ENCODE results near the gene CTNNA1. TPM values are rescaled to one million over a fixed set of nuclear protein-coding genes. Genes with fewer than 3 reads are reported as not detected.

The CTNNA1 gene
- total and polyA plus RNA-seq, 9 of the 15 experiments (the other 6 are each of a cell fraction or from before 2014, with no cell fraction given), result 29.6 to 117 (median 89.1) TPM

DNA sequence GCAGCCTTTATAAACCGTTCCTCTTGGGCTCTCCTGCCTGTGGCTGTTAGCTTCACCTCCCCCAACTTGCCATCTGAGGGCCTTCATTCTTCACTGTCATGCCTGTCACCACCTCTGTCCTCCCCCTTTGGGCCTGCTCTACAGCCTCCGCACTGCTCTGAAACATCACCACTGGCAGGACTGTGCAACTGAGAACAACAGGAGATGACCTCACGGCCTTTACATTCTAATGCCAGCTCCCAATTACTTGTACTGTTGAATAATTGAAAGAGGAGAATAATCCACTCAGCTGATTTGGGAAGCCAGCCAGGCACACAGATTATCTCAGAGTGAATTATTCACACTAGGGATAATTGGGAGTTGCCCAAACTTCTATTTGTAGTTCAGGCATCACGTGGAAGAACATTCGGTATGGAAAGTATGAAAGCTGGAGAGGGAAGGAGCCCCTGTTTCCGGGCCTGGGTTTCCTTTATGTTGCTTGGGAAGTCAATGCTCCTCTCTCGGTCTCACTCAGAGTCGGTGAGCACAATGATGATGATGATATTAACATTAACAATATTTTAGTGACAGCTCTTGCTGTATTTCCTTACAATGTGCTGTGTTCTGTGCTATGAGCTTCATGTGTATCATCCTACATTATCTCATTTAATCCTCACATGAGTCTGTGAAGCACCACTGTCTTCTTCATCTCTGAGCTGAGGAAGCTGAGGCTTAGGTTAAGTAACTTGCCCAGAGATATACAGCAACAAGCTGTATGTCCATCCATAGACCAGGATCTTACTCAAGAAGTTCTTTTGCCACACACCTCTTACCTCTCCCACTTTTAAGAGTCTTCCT, 221.2 kb downstream of the CTNNA1 start (continued):
- TF ChIP-seq EP400 (IDR thresholded peaks at IDR 0.05), result no peak
- TF ChIP-seq FOXJ3 (CRISPR knock-in tag; IDR thresholded peaks at IDR 0.05), result no peak
- no peak for TF ChIP-seq EZH2 (IDR thresholded peaks at IDR 0.05; ENCODE audit: borderline replicate concordance, low read depth, low read length)
- TF ChIP-seq POLR2AphosphoS5 (IDR thresholded peaks at IDR 0.05; ENCODE audit: control insufficient read depth, insufficient read depth, low read depth, low read length), result no peak
- TF ChIP-seq FOXO4 (CRISPR knock-in tag; IDR thresholded peaks at IDR 0.05), result no peak
- peak; percentile 93 for TF ChIP-seq VEZF1 (CRISPR knock-in tag; IDR thresholded peaks at IDR 0.05)
- TF ChIP-seq SAFB (IDR thresholded peaks at IDR 0.05; ENCODE audit: borderline replicate concordance, low read depth, low read length), result no peak
- TF ChIP-seq THAP7 (CRISPR knock-in tag; IDR thresholded peaks at IDR 0.05), result no peak
- no peak for TF ChIP-seq RBM25 (IDR thresholded peaks at IDR 0.05; ENCODE audit: low read depth, low read length, severe bottlenecking)
- TF ChIP-seq ZMIZ1 (IDR thresholded peaks at IDR 0.05; ENCODE audit: low read depth in 2 of 2, low read length in 2 of 2), result no peak
- TF ChIP-seq BHLHE40 (IDR thresholded peaks at IDR 0.05; ENCODE audit: low read length), result peak; percentile 48; the same call in 1 of the 2 replicates
- peak; percentile 76 for TF ChIP-seq ETV1 (tag; conservative IDR thresholded peaks at IDR 0.05; ENCODE audit: low read depth)
- TF ChIP-seq, protein P1, sequence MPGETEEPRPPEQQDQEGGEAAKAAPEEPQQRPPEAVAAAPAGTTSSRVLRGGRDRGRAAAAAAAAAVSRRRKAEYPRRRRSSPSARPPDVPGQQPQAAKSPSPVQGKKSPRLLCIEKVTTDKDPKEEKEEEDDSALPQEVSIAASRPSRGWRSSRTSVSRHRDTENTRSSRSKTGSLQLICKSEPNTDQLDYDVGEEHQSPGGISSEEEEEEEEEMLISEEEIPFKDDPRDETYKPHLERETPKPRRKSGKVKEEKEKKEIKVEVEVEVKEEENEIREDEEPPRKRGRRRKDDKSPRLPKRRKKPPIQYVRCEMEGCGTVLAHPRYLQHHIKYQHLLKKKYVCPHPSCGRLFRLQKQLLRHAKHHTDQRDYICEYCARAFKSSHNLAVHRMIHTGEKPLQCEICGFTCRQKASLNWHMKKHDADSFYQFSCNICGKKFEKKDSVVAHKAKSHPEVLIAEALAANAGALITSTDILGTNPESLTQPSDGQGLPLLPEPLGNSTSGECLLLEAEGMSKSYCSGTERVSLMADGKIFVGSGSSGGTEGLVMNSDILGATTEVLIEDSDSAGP (CRISPR knock-in tag; IDR thresholded peaks at IDR 0.05), result no peak
- no peak for TF ChIP-seq ADNP (tag; IDR thresholded peaks at IDR 0.05)
- TF ChIP-seq BCOR (IDR thresholded peaks at IDR 0.05), result no peak

All from K562 (cell line).